Nephron progenitor cell (in vitro differentiated cells): Measurements from ENCODE around the gene COMT.

Experiments
- DNase-seq: peaks from one replicate; pipeline ENCODE4 v3.0.0; 2021
- H3K27ac Mint-ChIP-seq: 2 replicates; pipeline ENCODE4 v1.8.0; 2021; ENCODE audit warnings: mild to moderate bottlenecking, moderate library complexity, mixed read lengths
- H3K27me3 Mint-ChIP-seq: 2 replicates; pipeline ENCODE4 v1.8.0; 2021; ENCODE audit warnings: mild to moderate bottlenecking, low read depth, mixed read lengths; ENCODE audit not compliant: poor library complexity
- H3K36me3 Mint-ChIP-seq: 2 replicates; pipeline ENCODE4 v1.8.0; 2021; ENCODE audit warnings: low read depth, mixed read lengths
- H3K4me1 Mint-ChIP-seq: 2 replicates; pipeline ENCODE4 v1.8.0; 2021; ENCODE audit warnings: mixed read lengths
- H3K4me3 Mint-ChIP-seq: 2 replicates; pipeline ENCODE4 v1.8.0; 2021; ENCODE audit warnings: mild to moderate bottlenecking, moderate library complexity, mixed read lengths
- H3K9me3 Mint-ChIP-seq: 2 replicates; pipeline ENCODE4 v1.8.0; 2021; ENCODE audit warnings: mild to moderate bottlenecking, moderate library complexity, mixed read lengths
- TF ChIP-seq, protein P1 (sequence below): fragments of 200-600 bp; sonication (generic); IDR thresholded peaks from 2 replicates; pipeline ENCODE4 v1.5.0; 2021; ENCODE audit warnings: antibody characterized with exemption

COMT gene

GRCh38 chr22:19990188-19990587 is 48.6 kb downstream of the COMT start:
- H3K27me3 Mint-ChIP-seq, result peaks cover 4% of the 10 kb centered on the region
- no peaks in the 10 kb centered on the region for H3K9me3 Mint-ChIP-seq
- TF ChIP-seq, protein P1, sequence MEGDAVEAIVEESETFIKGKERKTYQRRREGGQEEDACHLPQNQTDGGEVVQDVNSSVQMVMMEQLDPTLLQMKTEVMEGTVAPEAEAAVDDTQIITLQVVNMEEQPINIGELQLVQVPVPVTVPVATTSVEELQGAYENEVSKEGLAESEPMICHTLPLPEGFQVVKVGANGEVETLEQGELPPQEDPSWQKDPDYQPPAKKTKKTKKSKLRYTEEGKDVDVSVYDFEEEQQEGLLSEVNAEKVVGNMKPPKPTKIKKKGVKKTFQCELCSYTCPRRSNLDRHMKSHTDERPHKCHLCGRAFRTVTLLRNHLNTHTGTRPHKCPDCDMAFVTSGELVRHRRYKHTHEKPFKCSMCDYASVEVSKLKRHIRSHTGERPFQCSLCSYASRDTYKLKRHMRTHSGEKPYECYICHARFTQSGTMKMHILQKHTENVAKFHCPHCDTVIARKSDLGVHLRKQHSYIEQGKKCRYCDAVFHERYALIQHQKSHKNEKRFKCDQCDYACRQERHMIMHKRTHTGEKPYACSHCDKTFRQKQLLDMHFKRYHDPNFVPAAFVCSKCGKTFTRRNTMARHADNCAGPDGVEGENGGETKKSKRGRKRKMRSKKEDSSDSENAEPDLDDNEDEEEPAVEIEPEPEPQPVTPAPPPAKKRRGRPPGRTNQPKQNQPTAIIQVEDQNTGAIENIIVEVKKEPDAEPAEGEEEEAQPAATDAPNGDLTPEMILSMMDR, result no peak
- peaks cover 19% of the 10 kb centered on the region for H3K4me1 Mint-ChIP-seq
- H3K4me3 Mint-ChIP-seq, result no peak overlapping the region
- DNase-seq, result no peak
- no peak overlapping the region for H3K27ac Mint-ChIP-seq
- no peaks in the 10 kb centered on the region for H3K36me3 Mint-ChIP-seq

- Mint-ChIP-seq H3K4me1 (peaks cover 13% of the 10 kb centered on the region), H3K9me3 (no peaks in the 10 kb centered on the region), H3K36me3 (no peaks in the 10 kb centered on the region), H3K27me3 (peaks cover 4% of the 10 kb centered on the region), H3K27ac (no peak overlapping the region), H3K4me3 (no peak overlapping the region)
- DNase-seq, result no peak
- TF ChIP-seq, protein P1, result no peak
Measured at GRCh38 chr22:19990609-19991394, 49.2 kb downstream of the COMT start.

GRCh38 chr22:19991395-19991644 is 49.7 kb downstream of the COMT start:
- no peaks in the 10 kb centered on the region for H3K36me3 Mint-ChIP-seq
- DNase-seq, result no peak
- no peaks in the 10 kb centered on the region for H3K9me3 Mint-ChIP-seq
- TF ChIP-seq, protein P1, result no peak
- H3K27ac Mint-ChIP-seq, result no peak overlapping the region
- no peak overlapping the region for H3K4me3 Mint-ChIP-seq
- H3K27me3 Mint-ChIP-seq, result peaks cover 4% of the 10 kb centered on the region
- peaks cover 8% of the 10 kb centered on the region for H3K4me1 Mint-ChIP-seq

- Mint-ChIP-seq H3K36me3 (no peaks in the 10 kb centered on the region), H3K27me3 (peaks cover 4% of the 10 kb centered on the region), H3K9me3 (no peaks in the 10 kb centered on the region), H3K27ac (no peak overlapping the region), H3K4me1 (peaks cover 8% of the 10 kb centered on the region), H3K4me3 (no peak overlapping the region)
- TF ChIP-seq, protein P1, result no peak
- no peak for DNase-seq
Measured at GRCh38 chr22:19991645-19992451, 50.3 kb downstream of the COMT start.

DNA sequence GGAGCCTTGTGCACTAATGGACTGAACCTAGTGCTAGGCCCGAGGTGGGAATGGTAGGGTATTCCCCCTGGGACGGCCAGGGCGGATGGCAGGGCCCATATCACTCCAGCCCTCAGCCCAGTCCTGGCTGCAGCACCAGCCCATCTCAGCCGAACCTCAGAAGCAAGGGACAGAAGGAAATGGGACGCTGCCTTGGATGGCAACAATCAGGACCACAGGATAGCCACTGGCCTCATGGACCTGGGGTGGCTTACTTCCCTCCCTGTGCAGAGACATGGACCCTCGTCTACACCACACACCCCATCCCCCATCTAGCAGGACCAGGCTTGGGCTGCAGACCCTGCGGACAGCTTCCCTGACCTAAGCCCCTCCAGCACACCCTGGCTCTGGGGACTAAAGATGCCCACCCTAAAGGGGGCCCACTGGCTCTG is 50.9 kb downstream of the COMT start:
- H3K4me1 Mint-ChIP-seq, result peaks cover 8% of the 10 kb centered on the region
- H3K27ac Mint-ChIP-seq, result no peak overlapping the region
- no peaks in the 10 kb centered on the region for H3K36me3 Mint-ChIP-seq
- H3K9me3 Mint-ChIP-seq, result no peaks in the 10 kb centered on the region
- H3K27me3 Mint-ChIP-seq, result peaks cover 4% of the 10 kb centered on the region
- TF ChIP-seq, protein P1, result no peak
- H3K4me3 Mint-ChIP-seq, result no peak overlapping the region
- no peak for DNase-seq
